ENCODE measurements around the gene SHPK. TPM values are rescaled to one million over a fixed set of nuclear protein-coding genes. Genes with fewer than 3 reads are reported as not detected.

Gene SHPK
- total and polyA plus RNA-seq, 4 donors = 9.3 to 66.6 (median 17.0) TPM

DNA sequence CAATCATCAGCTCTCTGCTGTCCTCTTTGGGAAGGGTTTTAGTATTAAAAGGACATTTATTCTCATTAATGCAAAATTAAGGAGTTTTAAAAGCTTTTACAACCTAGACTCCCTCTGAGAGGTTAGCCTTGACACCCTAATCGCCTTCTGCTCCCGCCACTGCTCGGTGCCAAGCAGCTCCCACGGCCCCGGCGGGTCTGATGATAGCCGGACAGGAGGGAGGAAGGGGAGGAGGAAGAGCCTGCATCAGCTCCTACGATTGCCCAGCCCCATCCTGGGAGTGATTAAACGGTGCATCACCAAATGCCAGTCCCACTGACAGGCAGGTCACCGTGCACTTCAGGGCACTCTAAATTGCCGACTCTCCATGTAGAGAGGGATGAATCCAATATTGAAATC lies 8.3 kb downstream of the SHPK start:
- 90% methylated on average over 11 of the region's 11 CpGs for WGBS
- DNase-seq (ENCODE audit: low spot score) = no peak
- no peaks in the 10 kb centered on the region for H3K27me3 ChIP-seq (ENCODE audit: control insufficient read depth in 4 of 4, insufficient read depth in 4 of 4, low read length in 3 of 4)
- TF ChIP-seq JUND (IDR thresholded peaks at IDR 0.05) (no peak), HNF4A (conservative IDR thresholded peaks at IDR 0.05) (no peak), TAF1 (conservative IDR thresholded peaks at IDR 0.05) (no peak), NR2F2 (IDR thresholded peaks at IDR 0.05) (no peak), FOXA2 (IDR thresholded peaks at IDR 0.05) (no peak), RAD21 (IDR thresholded peaks at IDR 0.05) (no peak), HNF4G (IDR thresholded peaks at IDR 0.05) (no peak), GABPA (IDR thresholded peaks at IDR 0.05 in 1 of 2, conservative IDR thresholded peaks at IDR 0.05 in 1 of 2) (no peak), RXRA (IDR thresholded peaks at IDR 0.05) (no peak), EGR1 (IDR thresholded peaks at IDR 0.05; ENCODE audit: low read depth in 2 of 2) (no peak), CTCF (IDR thresholded peaks at IDR 0.05; ENCODE audit: low read depth, low read length, missing input control) (no peak), YY1 (IDR thresholded peaks at IDR 0.05) (no peak), FOXA1 (IDR thresholded peaks at IDR 0.05) (no peak), SP1 (IDR thresholded peaks at IDR 0.05) (no peak)
- TF ChIP-seq, protein P1, sequence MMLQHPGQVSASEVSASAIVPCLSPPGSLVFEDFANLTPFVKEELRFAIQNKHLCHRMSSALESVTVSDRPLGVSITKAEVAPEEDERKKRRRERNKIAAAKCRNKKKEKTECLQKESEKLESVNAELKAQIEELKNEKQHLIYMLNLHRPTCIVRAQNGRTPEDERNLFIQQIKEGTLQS (IDR thresholded peaks at IDR 0.05) = no peak
- TF ChIP-seq, protein P2, sequence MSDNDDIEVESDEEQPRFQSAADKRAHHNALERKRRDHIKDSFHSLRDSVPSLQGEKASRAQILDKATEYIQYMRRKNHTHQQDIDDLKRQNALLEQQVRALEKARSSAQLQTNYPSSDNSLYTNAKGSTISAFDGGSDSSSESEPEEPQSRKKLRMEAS (IDR thresholded peaks at IDR 0.05) = no peak
- TF ChIP-seq, protein P3, sequence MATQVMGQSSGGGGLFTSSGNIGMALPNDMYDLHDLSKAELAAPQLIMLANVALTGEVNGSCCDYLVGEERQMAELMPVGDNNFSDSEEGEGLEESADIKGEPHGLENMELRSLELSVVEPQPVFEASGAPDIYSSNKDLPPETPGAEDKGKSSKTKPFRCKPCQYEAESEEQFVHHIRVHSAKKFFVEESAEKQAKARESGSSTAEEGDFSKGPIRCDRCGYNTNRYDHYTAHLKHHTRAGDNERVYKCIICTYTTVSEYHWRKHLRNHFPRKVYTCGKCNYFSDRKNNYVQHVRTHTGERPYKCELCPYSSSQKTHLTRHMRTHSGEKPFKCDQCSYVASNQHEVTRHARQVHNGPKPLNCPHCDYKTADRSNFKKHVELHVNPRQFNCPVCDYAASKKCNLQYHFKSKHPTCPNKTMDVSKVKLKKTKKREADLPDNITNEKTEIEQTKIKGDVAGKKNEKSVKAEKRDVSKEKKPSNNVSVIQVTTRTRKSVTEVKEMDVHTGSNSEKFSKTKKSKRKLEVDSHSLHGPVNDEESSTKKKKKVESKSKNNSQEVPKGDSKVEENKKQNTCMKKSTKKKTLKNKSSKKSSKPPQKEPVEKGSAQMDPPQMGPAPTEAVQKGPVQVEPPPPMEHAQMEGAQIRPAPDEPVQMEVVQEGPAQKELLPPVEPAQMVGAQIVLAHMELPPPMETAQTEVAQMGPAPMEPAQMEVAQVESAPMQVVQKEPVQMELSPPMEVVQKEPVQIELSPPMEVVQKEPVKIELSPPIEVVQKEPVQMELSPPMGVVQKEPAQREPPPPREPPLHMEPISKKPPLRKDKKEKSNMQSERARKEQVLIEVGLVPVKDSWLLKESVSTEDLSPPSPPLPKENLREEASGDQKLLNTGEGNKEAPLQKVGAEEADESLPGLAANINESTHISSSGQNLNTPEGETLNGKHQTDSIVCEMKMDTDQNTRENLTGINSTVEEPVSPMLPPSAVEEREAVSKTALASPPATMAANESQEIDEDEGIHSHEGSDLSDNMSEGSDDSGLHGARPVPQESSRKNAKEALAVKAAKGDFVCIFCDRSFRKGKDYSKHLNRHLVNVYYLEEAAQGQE (IDR thresholded peaks at IDR 0.05) = no peak
- TF ChIP-seq, protein P4, sequence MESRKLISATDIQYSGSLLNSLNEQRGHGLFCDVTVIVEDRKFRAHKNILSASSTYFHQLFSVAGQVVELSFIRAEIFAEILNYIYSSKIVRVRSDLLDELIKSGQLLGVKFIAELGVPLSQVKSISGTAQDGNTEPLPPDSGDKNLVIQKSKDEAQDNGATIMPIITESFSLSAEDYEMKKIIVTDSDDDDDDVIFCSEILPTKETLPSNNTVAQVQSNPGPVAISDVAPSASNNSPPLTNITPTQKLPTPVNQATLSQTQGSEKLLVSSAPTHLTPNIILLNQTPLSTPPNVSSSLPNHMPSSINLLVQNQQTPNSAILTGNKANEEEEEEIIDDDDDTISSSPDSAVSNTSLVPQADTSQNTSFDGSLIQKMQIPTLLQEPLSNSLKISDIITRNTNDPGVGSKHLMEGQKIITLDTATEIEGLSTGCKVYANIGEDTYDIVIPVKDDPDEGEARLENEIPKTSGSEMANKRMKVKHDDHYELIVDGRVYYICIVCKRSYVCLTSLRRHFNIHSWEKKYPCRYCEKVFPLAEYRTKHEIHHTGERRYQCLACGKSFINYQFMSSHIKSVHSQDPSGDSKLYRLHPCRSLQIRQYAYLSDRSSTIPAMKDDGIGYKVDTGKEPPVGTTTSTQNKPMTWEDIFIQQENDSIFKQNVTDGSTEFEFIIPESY (IDR thresholded peaks at IDR 0.05) = no peak
- no peak overlapping the region for H3K4me3 ChIP-seq (ENCODE audit: low read depth in 1 of 3, low read length in 3 of 3)
- H3K36me3 ChIP-seq (ENCODE audit: control insufficient read depth in 4 of 4, insufficient read depth in 3 of 4, low read depth in 1 of 4, low read length in 3 of 4) = peaks cover 14 to 67% (median 54%) of the 10 kb centered on the region in 4 donors
- H3K9ac ChIP-seq (ENCODE audit: low read depth in 1 of 2, low read length in 2 of 2) = no peak overlapping the region
- H3K4me1 ChIP-seq (ENCODE audit: control insufficient read depth in 4 of 4, insufficient read depth in 4 of 4, low read length in 3 of 4) = peaks cover 0 to 3% (median 0%) of the 10 kb centered on the region in 4 donors
- no peak overlapping the region for H3K27ac ChIP-seq (ENCODE audit: low read depth in 1 of 2, low read length in 2 of 2)
- H3K9me3 ChIP-seq (ENCODE audit: control insufficient read depth in 4 of 4, low read length in 3 of 4) = no peaks in the 10 kb centered on the region
